Ecto neural progenitor cell (in vitro differentiated cells): ENCODE measurements around the gene PHF21A.
A peak's percentile ranks its signal among the peaks of the same experiment; 100 is the strongest.
"Not testable (repeated sequence)": the region's sequence is repeated elsewhere in the genome, so short reads cannot be mapped to it uniquely, and the experiment has no call there.

Experiments used
- DNase-seq: peaks from one replicate; pipeline ENCODE4 v3.0.0-alpha.2; 2018; ENCODE audit warnings: low spot score

PHF21A gene

GRCh38 chr11:46120346-46121300, 631 bp downstream of the PHF21A start:
- peak; percentile 76 for DNase-seq

- peak; percentile 66 for DNase-seq
Observed at GRCh38 chr11:46119352-46120216, 1.7 kb downstream of the PHF21A start.

- no peak for DNase-seq
Observed at GRCh38 chr11:46118702-46119351, 2.4 kb downstream of the PHF21A start.

GRCh38 chr11:46117842-46118241, 3.4 kb downstream of the PHF21A start:
- DNase-seq, result no peak

GRCh38 chr11:46116712-46117037, 4.6 kb downstream of the PHF21A start:
- DNase-seq, result not testable (repeated sequence)

GRCh38 chr11:46116007-46116711, 5.1 kb downstream of the PHF21A start:
- DNase-seq, result no peak

GRCh38 chr11:46114961-46115360, 6.3 kb downstream of the PHF21A start:
- no peak for DNase-seq

- DNase-seq, result no peak
Observed at GRCh38 chr11:46114378-46114777, 6.9 kb downstream of the PHF21A start.

GRCh38 chr11:46112961-46113607, 8.2 kb downstream of the PHF21A start:
- DNase-seq, result no peak

GRCh38 chr11:46108751-46109150, 12.5 kb downstream of the PHF21A start:
- no peak for DNase-seq

- DNase-seq, result no peak
Observed at GRCh38 chr11:46107780-46108179, 13.5 kb downstream of the PHF21A start.

- DNase-seq, result no peak
Observed at GRCh38 chr11:46107408-46107718, 13.9 kb downstream of the PHF21A start.

- no peak for DNase-seq
Observed at GRCh38 chr11:46106530-46107407, 14.5 kb downstream of the PHF21A start.

GRCh38 chr11:46105926-46106325, 15.3 kb downstream of the PHF21A start:
- DNase-seq, result no peak

GRCh38 chr11:46105134-46105628, 16.1 kb downstream of the PHF21A start:
- DNase-seq, result no peak

GRCh38 chr11:46102843-46103242, 18.4 kb downstream of the PHF21A start:
- no peak for DNase-seq

GRCh38 chr11:46100670-46101069, 20.6 kb downstream of the PHF21A start:
- no peak for DNase-seq

- no peak for DNase-seq
Observed at GRCh38 chr11:46099963-46100316, 21.3 kb downstream of the PHF21A start.

- no peak for DNase-seq
Observed at GRCh38 chr11:46090375-46090774, 30.9 kb downstream of the PHF21A start.

GRCh38 chr11:46079662-46080061, 41.6 kb downstream of the PHF21A start:
- DNase-seq, result no peak
